Peyer's patch (tissue), 4 donors: ENCODE measurements around the gene UFL1.

Experiments used
- CTCF ChIP-seq, 6 experiments: fragments of 450-650 bp in 4 of 6; fragments of 200-600 bp in 2 of 6; sonication (generic) in 1 of 6; IDR thresholded peaks; one replicate each; pipeline ENCODE4 v1.5.1; 2017 to 2019; ENCODE audit warnings: antibody characterized with exemption in 6 of 6, mild to moderate bottlenecking in 3 of 6, moderate library complexity in 1 of 6
- POLR2A ChIP-seq, 2 donors: fragments of 450-650 bp; IDR thresholded peaks; one replicate each; pipeline ENCODE4 v1.5.1; 2017; ENCODE audit warnings: antibody characterized with exemption in 2 of 2, mild to moderate bottlenecking in 2 of 2, moderate library complexity in 2 of 2

GRCh38 chr6:96554558-96554957 lies 33.0 kb downstream of the UFL1 start:
- TF ChIP-seq CTCF (IDR thresholded peaks at IDR 0.05) (no peak), POLR2A (IDR thresholded peaks at IDR 0.05) (no peak)
